Prostate gland (tissue), 2 donors: Measurements from ENCODE around the gene ACE. TPM values are rescaled to one million over a fixed set of nuclear protein-coding genes. Genes with fewer than 3 reads are reported as not detected.

Experiments
- DNase-seq: peaks from one replicate; pipeline ENCODE4 v3.0.0-alpha.2; 2019; ENCODE audit warnings: low spot score
- H3K27ac ChIP-seq, 2 donors: fragments of 200-600 bp; sonication (generic); 2 replicates each; pipeline ENCODE4 v1.5.1; 2017 to 2019
- H3K27me3 ChIP-seq: fragments of 200-600 bp; sonication (generic); replicated peaks from 2 replicates; pipeline ENCODE4 v1.5.1; 2019; ENCODE audit not compliant: insufficient read depth
- H3K36me3 ChIP-seq, 2 donors: fragments of 200-600 bp; sonication (generic); 1 replicate in 1 of 2; 2 replicates in 1 of 2; pipeline versions ENCODE4 v1.5.1 to v1.8.1; 2017 to 2019
- H3K4me1 ChIP-seq: fragments of 200-600 bp; sonication (generic); replicated peaks from 2 replicates; pipeline ENCODE4 v1.5.1; 2019
- H3K4me3 ChIP-seq, 2 donors: fragments of 200-600 bp; sonication (generic); 2 replicates each; pipeline ENCODE4 v1.5.1; 2017 to 2019
- H3K9me3 ChIP-seq: fragments of 200-600 bp; sonication (generic); 2 replicates; pipeline ENCODE4 v1.5.1; 2017
- POLR2A ChIP-seq: fragments of 450-650 bp; IDR thresholded peaks from one replicate; pipeline ENCODE4 v1.6.1; 2016; ENCODE audit warnings: antibody characterized with exemption, mild to moderate bottlenecking
- POLR2AphosphoS5 ChIP-seq: sonication (generic); formaldehyde crosslinking; IDR thresholded peaks from one replicate; pipeline ENCODE4 v1.6.1; 2017; ENCODE audit warnings: antibody characterized with exemption
- WGBS: methylation state at CpG from one replicate; pipeline ENCODE4 v1.1.5; 2018; 5-methylcytosine and 5-hydroxymethylcytosine counted together
- intact Hi-C: fragments of 100-400 bp; cut with DNase I; formaldehyde crosslinking; loops from one replicate; pipeline ENCODE4 v1.14.2; 2022
- total RNA-seq, 2 donors: library from RNA; depleted of rRNA; stranded (reverse); fragments of >200 nt; gene quantifications; one replicate each; pipeline ENCODE4 v1.1.0, GENCODE V29; 2016
- TF ChIP-seq, protein P1 (sequence below), 4 experiments: fragments of 200-600 bp in 2 of 4; fragments of 450-650 bp in 2 of 4; sonication (generic) in 2 of 4; IDR thresholded peaks; 1 replicate in 3 of 4; 2 replicates in 1 of 4; pipeline ENCODE4 v1.5.1; 2016 to 2019; ENCODE audit warnings: antibody characterized with exemption in 4 of 4, mild to moderate bottlenecking in 2 of 4, moderate library complexity in 2 of 4

The ACE gene
- total RNA-seq, 2 donors from 2014 or later, result 42.8 to 54.6 TPM

DNA sequence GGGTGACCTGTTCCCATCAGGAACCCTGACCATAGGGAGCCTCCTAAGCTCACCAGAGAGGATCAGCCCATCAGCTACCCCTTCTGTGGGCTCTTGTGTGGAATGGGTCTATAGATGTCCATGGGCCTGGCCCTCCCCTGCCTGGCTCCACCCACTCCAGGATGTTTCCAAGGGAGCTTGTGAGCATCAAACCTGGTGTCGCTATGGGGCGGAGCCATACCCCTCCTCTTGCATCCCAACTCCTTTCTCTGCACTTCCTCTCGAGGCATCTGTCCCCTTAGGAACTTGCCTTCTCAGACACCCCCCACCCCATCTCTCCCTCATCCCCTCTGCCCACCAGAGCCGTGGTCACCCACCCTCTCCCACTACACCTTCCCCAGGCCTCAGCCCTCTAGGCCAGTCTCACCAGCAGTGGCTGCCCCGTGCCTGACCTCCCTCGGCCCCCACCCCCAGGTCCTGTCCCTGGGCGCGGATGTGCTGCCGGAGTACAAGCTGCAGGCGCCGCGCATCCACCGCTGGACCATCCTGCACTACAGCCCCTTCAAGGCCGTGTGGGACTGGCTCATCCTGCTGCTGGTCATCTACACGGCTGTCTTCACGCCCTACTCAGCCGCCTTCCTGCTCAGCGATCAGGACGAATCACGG lies 56.7 kb downstream of the ACE start:
- 82% methylated on average over 20 of the region's 20 CpGs for WGBS
- intact Hi-C loops, result no loop called here
- no peak for DNase-seq
- Histone ChIP-seq H3K27ac (no peak overlapping the region), H3K9me3 (no peaks in the 10 kb centered on the region), H3K36me3 (no peaks in the 10 kb centered on the region), H3K4me1 (peaks cover 7% of the 10 kb centered on the region), H3K27me3 (no peaks in the 10 kb centered on the region), H3K4me3 (no peak overlapping the region)
- TF ChIP-seq POLR2A, result no peak
- TF ChIP-seq POLR2AphosphoS5, result no peak
- TF ChIP-seq, protein P1, sequence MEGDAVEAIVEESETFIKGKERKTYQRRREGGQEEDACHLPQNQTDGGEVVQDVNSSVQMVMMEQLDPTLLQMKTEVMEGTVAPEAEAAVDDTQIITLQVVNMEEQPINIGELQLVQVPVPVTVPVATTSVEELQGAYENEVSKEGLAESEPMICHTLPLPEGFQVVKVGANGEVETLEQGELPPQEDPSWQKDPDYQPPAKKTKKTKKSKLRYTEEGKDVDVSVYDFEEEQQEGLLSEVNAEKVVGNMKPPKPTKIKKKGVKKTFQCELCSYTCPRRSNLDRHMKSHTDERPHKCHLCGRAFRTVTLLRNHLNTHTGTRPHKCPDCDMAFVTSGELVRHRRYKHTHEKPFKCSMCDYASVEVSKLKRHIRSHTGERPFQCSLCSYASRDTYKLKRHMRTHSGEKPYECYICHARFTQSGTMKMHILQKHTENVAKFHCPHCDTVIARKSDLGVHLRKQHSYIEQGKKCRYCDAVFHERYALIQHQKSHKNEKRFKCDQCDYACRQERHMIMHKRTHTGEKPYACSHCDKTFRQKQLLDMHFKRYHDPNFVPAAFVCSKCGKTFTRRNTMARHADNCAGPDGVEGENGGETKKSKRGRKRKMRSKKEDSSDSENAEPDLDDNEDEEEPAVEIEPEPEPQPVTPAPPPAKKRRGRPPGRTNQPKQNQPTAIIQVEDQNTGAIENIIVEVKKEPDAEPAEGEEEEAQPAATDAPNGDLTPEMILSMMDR (IDR thresholded peaks at IDR 0.05), result no peak

DNA sequence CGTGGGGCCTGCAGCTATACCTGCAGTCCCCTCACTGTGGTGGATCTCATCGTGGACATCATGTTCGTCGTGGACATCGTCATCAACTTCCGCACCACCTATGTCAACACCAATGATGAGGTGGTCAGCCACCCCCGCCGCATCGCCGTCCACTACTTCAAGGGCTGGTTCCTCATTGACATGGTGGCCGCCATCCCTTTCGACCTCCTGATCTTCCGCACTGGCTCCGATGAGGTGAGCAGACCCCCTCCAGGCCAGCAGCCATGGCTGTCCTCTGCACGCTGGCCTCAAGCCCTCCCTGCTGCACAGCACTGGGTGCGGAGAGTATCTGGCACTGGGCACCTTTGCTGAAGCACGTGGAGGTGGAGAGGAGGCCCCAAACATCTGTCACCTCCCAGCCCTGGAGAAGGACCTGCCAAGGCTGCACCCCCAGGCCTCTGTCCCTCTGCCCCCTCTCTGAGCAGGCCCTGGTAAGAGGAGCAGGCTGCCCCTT lies 57.3 kb downstream of the ACE start:
- WGBS, result 93% methylated on average over 17 of the region's 17 CpGs
- DNase-seq, result no peak
- Histone ChIP-seq H3K4me1 (peaks cover 7% of the 10 kb centered on the region), H3K27ac (no peak overlapping the region), H3K4me3 (no peak overlapping the region), H3K36me3 (no peaks in the 10 kb centered on the region), H3K27me3 (no peaks in the 10 kb centered on the region), H3K9me3 (no peaks in the 10 kb centered on the region)
- TF ChIP-seq POLR2A, result no peak
- TF ChIP-seq, protein P1 (IDR thresholded peaks at IDR 0.05), result no peak
- TF ChIP-seq POLR2AphosphoS5, result no peak
- intact Hi-C loops, result no loop called here

DNA sequence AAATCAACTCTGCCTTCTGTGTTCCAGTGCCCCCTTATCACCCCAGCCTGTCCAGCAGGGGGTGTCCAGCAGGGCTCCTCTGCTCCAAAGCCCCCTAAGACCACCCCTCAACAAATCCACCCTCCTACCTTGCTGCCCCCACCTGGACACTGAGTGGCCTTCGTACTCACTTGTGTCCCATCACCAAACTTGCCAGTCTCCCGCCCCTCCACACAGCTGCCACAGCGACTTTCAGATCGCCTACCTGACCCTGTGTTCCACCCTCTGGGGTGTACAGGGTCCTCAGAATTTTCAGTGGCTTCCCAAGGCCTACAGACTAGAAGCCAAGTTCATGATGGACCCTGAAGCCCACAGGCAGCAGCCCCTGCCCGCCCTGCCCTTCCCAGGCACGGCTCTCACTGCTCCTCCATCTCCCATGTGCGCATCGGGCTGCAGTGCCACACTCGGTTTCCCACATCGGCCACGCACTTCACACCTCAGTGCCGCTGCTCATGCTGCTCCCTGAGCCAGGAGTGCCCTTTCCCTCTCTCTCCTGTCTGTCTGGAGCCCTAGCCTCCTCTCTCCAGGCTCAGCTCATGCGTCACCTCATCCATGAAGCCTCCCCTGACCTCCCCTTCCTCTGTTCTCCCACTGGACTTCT lies 58.1 kb downstream of the ACE start:
- H3K4me1 ChIP-seq, result peaks cover 7% of the 10 kb centered on the region
- H3K4me3 ChIP-seq, result no peak overlapping the region
- H3K27ac ChIP-seq, result no peak overlapping the region
- TF ChIP-seq, protein P1 (IDR thresholded peaks at IDR 0.05), result no peak
- intact Hi-C loops, result no loop called here
- no peak for DNase-seq
- no peaks in the 10 kb centered on the region for H3K9me3 ChIP-seq
- H3K27me3 ChIP-seq, result no peaks in the 10 kb centered on the region
- H3K36me3 ChIP-seq, result no peaks in the 10 kb centered on the region
- WGBS, result 86% methylated on average over 13 of the region's 13 CpGs

DNA sequence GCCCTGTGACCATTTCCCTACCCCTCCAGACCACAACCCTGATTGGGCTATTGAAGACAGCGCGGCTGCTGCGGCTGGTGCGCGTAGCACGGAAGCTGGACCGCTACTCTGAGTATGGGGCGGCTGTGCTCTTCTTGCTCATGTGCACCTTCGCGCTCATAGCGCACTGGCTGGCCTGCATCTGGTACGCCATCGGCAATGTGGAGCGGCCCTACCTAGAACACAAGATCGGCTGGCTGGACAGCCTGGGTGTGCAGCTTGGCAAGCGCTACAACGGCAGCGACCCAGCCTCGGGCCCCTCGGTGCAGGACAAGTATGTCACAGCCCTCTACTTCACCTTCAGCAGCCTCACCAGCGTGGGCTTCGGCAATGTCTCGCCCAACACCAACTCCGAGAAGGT lies 58.8 kb downstream of the ACE start:
- Histone ChIP-seq H3K36me3 (no peaks in the 10 kb centered on the region), H3K27me3 (no peaks in the 10 kb centered on the region), H3K27ac (no peak overlapping the region), H3K4me3 (no peak overlapping the region), H3K9me3 (no peaks in the 10 kb centered on the region), H3K4me1 (peaks cover 7% of the 10 kb centered on the region)
- intact Hi-C loops, result no loop called here
- TF ChIP-seq POLR2AphosphoS5, result no peak
- TF ChIP-seq, protein P1 (IDR thresholded peaks at IDR 0.05), result no peak
- no peak for TF ChIP-seq POLR2A
- WGBS, result 95% methylated on average over 24 of the region's 24 CpGs
- no peak for DNase-seq

DNA sequence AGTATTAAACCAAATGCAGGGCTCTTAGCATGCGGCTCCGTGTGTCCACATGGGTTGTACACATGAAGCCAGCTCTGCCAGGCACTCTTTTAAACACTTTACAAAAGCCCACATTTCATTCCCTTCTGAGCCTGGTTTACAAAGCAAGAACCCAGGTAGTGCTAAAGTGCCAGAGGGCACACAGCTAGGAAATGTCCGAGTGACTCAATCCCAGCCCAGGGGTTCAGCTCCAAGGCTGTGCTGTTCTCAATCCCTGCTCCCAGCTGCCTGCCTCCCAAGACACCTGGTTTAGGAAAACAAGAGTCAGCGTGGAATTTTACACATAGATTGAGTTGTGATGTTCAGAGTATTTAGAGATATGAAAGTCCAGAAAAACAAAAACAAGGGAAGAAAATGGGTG lies 60.1 kb downstream of the ACE start:
- Histone ChIP-seq H3K27ac (no peak overlapping the region), H3K9me3 (no peaks in the 10 kb centered on the region), H3K36me3 (no peaks in the 10 kb centered on the region), H3K4me1 (peaks cover 7% of the 10 kb centered on the region), H3K27me3 (no peaks in the 10 kb centered on the region), H3K4me3 (no peak overlapping the region)
- WGBS, result 84% methylated on average over 4 of the region's 4 CpGs
- intact Hi-C loops, result no loop called here
- no peak for DNase-seq
- TF ChIP-seq, protein P1 (IDR thresholded peaks at IDR 0.05), result no peak
- TF ChIP-seq POLR2AphosphoS5, result no peak
- TF ChIP-seq POLR2A, result no peak
